ENCODE measurements around the gene CSNK1G1. TPM values are rescaled to one million over a fixed set of nuclear protein-coding genes. Genes with fewer than 3 reads are reported as not detected.

Gene CSNK1G1
- polyA plus RNA-seq, 1 of the 3 experiments (the other 2 are of a cell fraction) = 10.2 TPM

GRCh38 chr15:64164436-64164835 lies 191.5 kb downstream of the CSNK1G1 start:
- DNase-seq = no peak
- CTCF ChIA-PET = interaction anchor here (1.3 to 4.1 kb wide), 4 partner anchors 12 to 517 kb away, joined by 4 to 42 read pairs (median 13); partner anchors contain the start of gene SNX22
- no peaks in the 10 kb centered on the region for H3K9me3 ChIP-seq
- H2AFZ ChIP-seq (ENCODE audit: low read depth) = no peak overlapping the region
- peaks cover 19% of the 10 kb centered on the region; the same call in 1 of the 2 replicates for H4K20me1 ChIP-seq (ENCODE audit: insufficient read depth)
- TF ChIP-seq SMC3 (IDR thresholded peaks at IDR 0.05; ENCODE audit: low read depth, low read length) = no peak
- TF ChIP-seq TAF1 (IDR thresholded peaks at IDR 0.05; ENCODE audit: borderline replicate concordance, low read depth, low read length) = no peak
- no peak for TF ChIP-seq FOXM1 (IDR thresholded peaks at IDR 0.05; ENCODE audit: low read depth)
- TF ChIP-seq CTCF (IDR thresholded peaks at IDR 0.05) = no peak
- no peak for TF ChIP-seq IRF3 (IDR thresholded peaks at IDR 0.05; ENCODE audit: low read depth, low read length)
- no peak for TF ChIP-seq RAD21 (IDR thresholded peaks at IDR 0.05; ENCODE audit: low read length)
- no peak for TF ChIP-seq EZH2phosphoT487 (IDR thresholded peaks at IDR 0.05; ENCODE audit: borderline replicate concordance, low read depth)
- TF ChIP-seq NFIC (IDR thresholded peaks at IDR 0.05; ENCODE audit: borderline replicate concordance) = no peak
- no peak for TF ChIP-seq JUND (IDR thresholded peaks at IDR 0.05)
- TF ChIP-seq POLR2AphosphoS5 (IDR thresholded peaks at IDR 0.05; ENCODE audit: low read depth, low read length) = no peak
- TF ChIP-seq FOXJ3 (CRISPR knock-in tag; IDR thresholded peaks at IDR 0.05) = no peak
- no peak for TF ChIP-seq GABPA (IDR thresholded peaks at IDR 0.05; ENCODE audit: low read depth)
- TF ChIP-seq GATA2 (CRISPR knock-in tag; IDR thresholded peaks at IDR 0.05) = no peak
- TF ChIP-seq CHD2 (IDR thresholded peaks at IDR 0.05; ENCODE audit: low read length, partially characterized antibody) = no peak
- no peak for TF ChIP-seq TCF12 (IDR thresholded peaks at IDR 0.05)
- TF ChIP-seq MXI1 (IDR thresholded peaks at IDR 0.05; ENCODE audit: low read depth, low read length) = no peak
- peaks cover 27% of the 10 kb centered on the region for H3F3A ChIP-seq (replicated peaks; ENCODE audit: insufficient read depth)
- no peaks in the 10 kb centered on the region for H3K27me3 ChIP-seq (ENCODE audit: insufficient read depth)
- 98% methylated on average over 4 of the region's 4 CpGs for WGBS (ENCODE audit: low lambda C conversion rate)
- H3K4me3 ChIP-seq (ENCODE audit: low read depth in 2 of 2, low read length in 1 of 2) = no peak overlapping the region
- no peak overlapping the region for H3K27ac ChIP-seq (ENCODE audit: low read depth in 2 of 2, low read length in 1 of 2)
- peaks cover 10 to 25% of the 10 kb centered on the region in 2 experiments for H3K36me3 ChIP-seq (replicated peaks in 1 of 2; ENCODE audit: control insufficient read depth in 1 of 2, insufficient read depth in 2 of 2, low read length in 1 of 2)
- POLR2A ChIA-PET = no interaction called here
- peaks cover 21 to 23% of the 10 kb centered on the region in 2 experiments; a peak in 3 of 4 replicates for H3K4me1 ChIP-seq (ENCODE audit: control insufficient read depth in 1 of 2, insufficient read depth in 2 of 2, low read depth in 1 of 2, low read length in 1 of 2)
- H3K79me2 ChIP-seq (ENCODE audit: insufficient read depth) = peaks cover 33% of the 10 kb centered on the region
- H3K4me2 ChIP-seq = no peak overlapping the region
- H3K9me2 ChIP-seq = no peaks in the 10 kb centered on the region
- H3K9ac ChIP-seq = no peak overlapping the region

Measured in SK-N-SH (cell line).